Ovary (tissue), 9 donors: ENCODE results near the gene CPT1C. TPM values are rescaled to one million over a fixed set of nuclear protein-coding genes. Genes with fewer than 3 reads are reported as not detected.

Experiments
- DNase-seq, 5 donors: peaks; one replicate each; pipeline ENCODE4 v3.0.0-alpha.2; 2019 to 2020
- H3K27ac ChIP-seq, 2 donors: fragments of 200-600 bp; one replicate each; pipeline versions ENCODE4 v1.5.1 to v1.8.0; 2019 to 2022
- H3K27me3 ChIP-seq: fragments of 200-600 bp; one replicate; pipeline ENCODE4 v1.8.0; 2022
- H3K36me3 ChIP-seq: fragments of 200-600 bp; sonication (generic); one replicate; pipeline ENCODE4 v1.5.1; 2019
- H3K4me1 ChIP-seq: one replicate; pipeline ENCODE4 v1.8.1; 2013; ENCODE audit warnings: mild to moderate bottlenecking, moderate library complexity; ENCODE audit not compliant: insufficient read depth
- H3K4me3 ChIP-seq: fragments of 200-600 bp; sonication (generic); one replicate; pipeline ENCODE4 v1.5.1; 2017
- H3K9me3 ChIP-seq, 2 donors: fragments of 200-600 bp in 1 of 2; sonication (generic) in 1 of 2; one replicate each; pipeline versions ENCODE4 v1.5.1 to v1.8.1; 2013 to 2019; ENCODE audit warnings: mild to moderate bottlenecking in 1 of 2, moderate library complexity in 1 of 2
- EP300 ChIP-seq: sonication (generic); formaldehyde crosslinking; IDR thresholded peaks from one replicate; pipeline ENCODE4 v1.6.1; 2017; ENCODE audit warnings: antibody characterized with exemption
- POLR2A ChIP-seq: fragments of 450-650 bp; IDR thresholded peaks from one replicate; pipeline ENCODE4 v1.6.1; 2017; ENCODE audit warnings: antibody characterized with exemption, mild to moderate bottlenecking, moderate library complexity
- WGBS, 3 donors: extraction: QIAGEN DNeasy Blood & Tissue Kit in 1 of 3; methylation state at CpG; one replicate each; pipeline versions ENCODE4 v1.1.5 to v1.1.7; 2013 to 2017; 5-methylcytosine and 5-hydroxymethylcytosine counted together
- intact Hi-C, 4 donors: fragments of 100-400 bp; cut with DNase I; formaldehyde crosslinking; loops; one replicate each; pipeline versions ENCODE4 v1.11.0 to v1.15.1; 2022 to 2023
- polyA plus RNA-seq, 2 donors: library from polyadenylated mRNA; stranded (reverse); fragments of 200-250 nt in 1 of 2; fragments of 350-450 nt in 1 of 2; fragmentation: Illumina TruSeq in 1 of 2; extraction: RNeasy Lipid Tissue Mini Kit (QIAGEN cat#74804) in 1 of 2; gene quantifications; one replicate each; pipeline ENCODE4 v1.2.3, GENCODE V29; 2013 to 2014
- total RNA-seq, 7 donors: library from RNA; depleted of rRNA in 2 of 7; stranded (reverse); fragments of >200 nt in 2 of 7; fragmentation: NEBNext Ultra II Directional in 3 of 7; extraction: Animal tissue kit (Norgen Biotek cat#: 25700) in 3 of 7; gene quantifications; one replicate each; pipeline versions ENCODE4 v1.1.0 to v1.2.4, GENCODE V29; 2016 to 2023
- TF ChIP-seq, protein P1 (sequence below), 3 donors: fragments of 450-650 bp in 2 of 3; fragments of 200-600 bp in 1 of 3; IDR thresholded peaks; one replicate each; pipeline versions ENCODE4 v1.5.1 to v1.8.0; 2016 to 2022; ENCODE audit warnings: antibody characterized with exemption in 3 of 3, mild to moderate bottlenecking in 1 of 3
- donor health status: DM: no; HTN: no; CAD: no; lungs with moderate emphysema.
- donor health status: DM: no; HTN: no; CAD: no.
- donor health status: Bipolar disorder and iron deficiency.
- donor health status: DM: yes; HTN: yes; CAD: no.
- donor health status: DM: no; HTN: no; CAD: no.
- donor health status: DM: yes; HTN: yes; CAD: no.

The CPT1C gene
- total and polyA plus RNA-seq, 9 donors, result 4.6 to 25.8 (median 12.9) TPM

DNA sequence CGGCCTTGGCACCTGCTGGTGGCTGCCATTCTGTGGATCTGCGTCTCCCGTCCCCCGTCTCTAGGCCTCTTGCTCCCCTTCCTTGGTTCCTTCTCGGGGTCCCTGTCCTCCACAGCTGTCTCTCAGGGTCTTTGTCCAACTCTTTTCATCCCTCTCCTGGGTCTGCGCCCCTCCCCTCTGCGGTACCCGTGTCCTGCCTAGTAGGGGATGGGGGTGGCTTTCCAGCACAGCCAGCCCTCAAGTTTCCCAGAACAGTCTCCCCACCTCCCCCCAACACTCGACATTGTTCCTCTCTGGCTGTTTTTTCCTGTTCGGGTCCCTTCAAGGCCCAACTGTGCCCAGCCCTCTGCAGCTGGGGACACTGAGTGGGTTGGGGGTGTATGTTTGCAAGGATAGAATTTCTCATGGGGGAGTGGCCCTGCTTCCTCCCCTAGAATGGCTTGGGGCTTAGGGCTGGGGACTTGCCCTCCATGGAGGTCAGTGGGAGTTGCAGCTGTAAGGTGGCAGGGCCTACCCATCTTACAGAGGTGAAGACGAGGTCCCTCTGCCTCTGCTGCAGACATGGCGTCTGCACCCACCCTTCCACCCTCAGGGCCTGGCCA, 2.3 kb upstream of the CPT1C start:
- H3K4me3 ChIP-seq, result no peak overlapping the region
- 70 to 78% (median 75%) methylated on average over 12 of the region's 12 CpGs for WGBS, 3 donors
- no peak for DNase-seq
- no peaks in the 10 kb centered on the region for H3K27me3 ChIP-seq
- H3K36me3 ChIP-seq, result no peaks in the 10 kb centered on the region
- no peaks in the 10 kb centered on the region for H3K4me1 ChIP-seq
- intact Hi-C loops, result loop anchor here in 1 of 4 donors (10.0 kb wide), 2 partner anchors 94 to 214 kb away; partner anchors contain the start of genes FLT3LG and PRR12
- H3K9me3 ChIP-seq, result no peaks in the 10 kb centered on the region
- TF ChIP-seq, protein P1, sequence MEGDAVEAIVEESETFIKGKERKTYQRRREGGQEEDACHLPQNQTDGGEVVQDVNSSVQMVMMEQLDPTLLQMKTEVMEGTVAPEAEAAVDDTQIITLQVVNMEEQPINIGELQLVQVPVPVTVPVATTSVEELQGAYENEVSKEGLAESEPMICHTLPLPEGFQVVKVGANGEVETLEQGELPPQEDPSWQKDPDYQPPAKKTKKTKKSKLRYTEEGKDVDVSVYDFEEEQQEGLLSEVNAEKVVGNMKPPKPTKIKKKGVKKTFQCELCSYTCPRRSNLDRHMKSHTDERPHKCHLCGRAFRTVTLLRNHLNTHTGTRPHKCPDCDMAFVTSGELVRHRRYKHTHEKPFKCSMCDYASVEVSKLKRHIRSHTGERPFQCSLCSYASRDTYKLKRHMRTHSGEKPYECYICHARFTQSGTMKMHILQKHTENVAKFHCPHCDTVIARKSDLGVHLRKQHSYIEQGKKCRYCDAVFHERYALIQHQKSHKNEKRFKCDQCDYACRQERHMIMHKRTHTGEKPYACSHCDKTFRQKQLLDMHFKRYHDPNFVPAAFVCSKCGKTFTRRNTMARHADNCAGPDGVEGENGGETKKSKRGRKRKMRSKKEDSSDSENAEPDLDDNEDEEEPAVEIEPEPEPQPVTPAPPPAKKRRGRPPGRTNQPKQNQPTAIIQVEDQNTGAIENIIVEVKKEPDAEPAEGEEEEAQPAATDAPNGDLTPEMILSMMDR (IDR thresholded peaks at IDR 0.05), result no peak
- TF ChIP-seq POLR2A (no peak), EP300 (no peak)
- H3K27ac ChIP-seq, result no peak overlapping the region

DNA sequence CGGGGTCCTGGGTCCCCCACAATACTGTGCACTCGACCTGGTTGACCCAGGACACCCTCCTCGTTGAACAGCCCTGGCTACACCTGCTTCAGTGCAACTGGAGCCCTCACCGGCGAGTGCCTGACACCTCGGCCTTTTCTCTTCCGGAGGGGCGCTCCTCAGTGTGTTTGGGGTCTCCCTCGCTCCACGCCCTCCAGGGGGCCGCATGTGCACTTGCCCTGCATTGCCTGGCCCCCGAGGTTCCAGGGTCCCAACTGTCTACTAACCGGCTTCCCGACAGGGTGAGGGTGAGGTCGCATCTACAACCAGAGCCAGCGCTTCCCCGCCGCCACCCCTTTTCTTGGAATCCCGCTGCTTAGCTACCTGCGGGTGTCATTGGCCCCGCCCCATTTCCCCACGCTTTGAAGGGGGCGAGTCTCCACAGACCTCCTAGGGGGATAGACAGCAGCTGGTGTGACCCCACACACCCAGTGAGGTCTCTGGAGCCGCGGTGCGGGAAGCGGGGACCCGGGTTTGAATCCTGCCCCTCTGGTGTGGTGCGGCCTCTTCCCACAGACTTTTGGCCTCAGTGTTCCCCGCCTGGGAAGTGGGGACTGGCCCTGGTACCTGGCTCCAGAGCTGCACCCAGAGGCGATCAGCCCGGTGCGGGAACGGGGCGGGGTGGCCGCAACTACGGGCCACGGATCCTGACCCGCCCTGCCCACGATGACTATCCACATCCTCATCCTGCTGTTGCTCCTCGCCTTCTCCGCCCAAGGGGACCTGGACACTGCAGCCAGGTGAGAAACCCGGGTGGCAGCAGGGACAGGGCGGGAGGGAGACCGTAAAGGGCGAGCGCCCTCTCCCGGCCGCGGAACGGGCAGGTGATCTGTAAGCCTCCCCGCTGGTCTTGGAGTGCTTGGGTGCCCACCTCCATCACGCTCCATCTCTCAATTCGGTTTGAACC, 1.5 kb upstream of the CPT1C start, which contains the start of gene ADM5:
Gene ADM5 (plus strand): TSS at position 462 of the 946 bp plus-strand sequence. CDS start 244 bp downstream, at position 706.
- H3K36me3 ChIP-seq, result no peaks in the 10 kb centered on the region
- no peaks in the 10 kb centered on the region for H3K27me3 ChIP-seq
- no peak for TF ChIP-seq POLR2A
- no peak for TF ChIP-seq EP300
- TF ChIP-seq, protein P1 (IDR thresholded peaks at IDR 0.05), result peak in 1 of 3 donors; percentile 32
- H3K4me3 ChIP-seq, result peak within 1 kb of the TSS; percentile 39
- peak within 1 kb of the TSS; percentile 8 to 10 for H3K27ac ChIP-seq
- peak in 4 of 5 donors; percentile 57 to 68 (median 62) for DNase-seq
- no peaks in the 10 kb centered on the region for H3K9me3 ChIP-seq
- intact Hi-C loops, result loop anchor here in 1 of 4 donors (2.0 to 10.0 kb wide), 3 partner anchors 67 to 215 kb away; partner anchors contain the start of genes FLT3LG and PRR12
- 24 to 29% (median 26%) methylated on average over 41 to 54 of the region's 54 CpGs for WGBS, 3 donors
- H3K4me1 ChIP-seq, result no peaks in the 10 kb centered on the region

DNA sequence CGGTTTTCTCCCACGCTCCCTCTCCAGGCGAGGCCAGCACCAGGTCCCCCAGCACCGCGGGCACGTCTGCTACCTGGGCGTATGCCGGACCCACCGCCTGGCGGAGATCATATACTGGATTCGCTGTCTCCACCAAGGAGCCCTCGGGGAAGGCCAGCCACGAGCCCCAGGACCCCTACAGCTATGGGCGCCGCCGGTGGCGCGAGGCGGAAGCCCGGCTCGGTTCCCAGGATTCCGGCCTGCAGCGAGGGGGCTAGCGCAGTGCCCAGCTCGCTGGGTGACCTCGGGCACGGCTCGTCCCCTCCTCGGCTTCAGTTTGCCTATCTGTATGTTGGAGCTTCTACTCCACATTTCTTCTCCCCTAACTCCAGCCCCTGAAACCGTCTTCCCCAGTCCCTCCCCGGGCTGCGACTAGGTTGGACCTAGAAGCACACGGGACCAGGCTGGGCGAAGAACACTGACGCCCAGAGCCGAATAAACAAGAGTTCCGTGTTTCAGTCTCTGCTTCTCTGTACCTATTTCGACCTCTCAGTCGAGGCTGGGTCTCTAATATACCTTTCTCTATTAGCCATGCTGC, 749 bp upstream of the CPT1C start:
- Histone ChIP-seq H3K4me3 (peak overlapping the region; percentile 39), H3K27ac (peak overlapping the region; percentile 8 to 10), H3K27me3 (no peaks in the 10 kb centered on the region), H3K9me3 (no peaks in the 10 kb centered on the region), H3K36me3 (no peaks in the 10 kb centered on the region), H3K4me1 (no peaks in the 10 kb centered on the region)
- intact Hi-C loops, result loop anchor here in 1 of 4 donors (2.0 kb wide), 1 partner anchor 67 kb away; no protein-coding TSS in a partner anchor
- 2 to 4% (median 3%) methylated on average over 37 to 39 of the region's 39 CpGs for WGBS, 3 donors
- TF ChIP-seq POLR2A (no peak), EP300 (no peak)
- TF ChIP-seq, protein P1 (IDR thresholded peaks at IDR 0.05), result no peak
- DNase-seq, result no peak
